ENCODE results near the gene HAUS8. TPM values are rescaled to one million over a fixed set of nuclear protein-coding genes. Genes with fewer than 3 reads are reported as not detected.

The HAUS8 gene
- total RNA-seq, 1 experiment from 2014 or later, result 30.6 TPM

DNA sequence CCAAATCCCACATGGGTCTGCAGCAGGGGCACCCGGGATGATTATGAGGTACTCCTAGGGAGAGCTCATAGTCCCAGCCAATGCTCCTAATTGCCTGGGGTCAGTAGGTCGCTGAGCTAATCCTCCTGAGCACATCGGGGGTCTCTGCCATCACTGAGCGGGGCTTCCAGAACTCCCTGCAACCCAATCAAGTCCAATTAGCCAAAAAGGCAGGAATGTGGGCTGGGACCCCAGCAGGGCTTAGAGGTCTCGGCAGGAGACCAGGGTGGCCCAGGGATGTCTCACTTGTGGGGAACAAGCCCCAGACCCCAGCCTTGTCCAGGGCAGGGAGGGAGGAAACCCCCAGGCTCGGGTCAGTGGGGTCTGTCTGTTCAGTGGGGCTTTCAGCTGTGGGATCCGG, 31.5 kb downstream of the HAUS8 start:
- Mint-ChIP-seq H3K4me3 (ENCODE audit: unreplicated experiment) (no peak overlapping the region), H3K36me3 (ENCODE audit: insufficient read depth, unreplicated experiment) (no peaks in the 10 kb centered on the region), H3K27me3 (ENCODE audit: insufficient read depth, unreplicated experiment) (peaks cover 5% of the 10 kb centered on the region), H3K4me1 (ENCODE audit: low read depth, unreplicated experiment) (no peaks in the 10 kb centered on the region), H3K27ac (ENCODE audit: unreplicated experiment) (no peak overlapping the region), H3K9me3 (ENCODE audit: unreplicated experiment) (no peaks in the 10 kb centered on the region)
- TF ChIP-seq, protein P1, sequence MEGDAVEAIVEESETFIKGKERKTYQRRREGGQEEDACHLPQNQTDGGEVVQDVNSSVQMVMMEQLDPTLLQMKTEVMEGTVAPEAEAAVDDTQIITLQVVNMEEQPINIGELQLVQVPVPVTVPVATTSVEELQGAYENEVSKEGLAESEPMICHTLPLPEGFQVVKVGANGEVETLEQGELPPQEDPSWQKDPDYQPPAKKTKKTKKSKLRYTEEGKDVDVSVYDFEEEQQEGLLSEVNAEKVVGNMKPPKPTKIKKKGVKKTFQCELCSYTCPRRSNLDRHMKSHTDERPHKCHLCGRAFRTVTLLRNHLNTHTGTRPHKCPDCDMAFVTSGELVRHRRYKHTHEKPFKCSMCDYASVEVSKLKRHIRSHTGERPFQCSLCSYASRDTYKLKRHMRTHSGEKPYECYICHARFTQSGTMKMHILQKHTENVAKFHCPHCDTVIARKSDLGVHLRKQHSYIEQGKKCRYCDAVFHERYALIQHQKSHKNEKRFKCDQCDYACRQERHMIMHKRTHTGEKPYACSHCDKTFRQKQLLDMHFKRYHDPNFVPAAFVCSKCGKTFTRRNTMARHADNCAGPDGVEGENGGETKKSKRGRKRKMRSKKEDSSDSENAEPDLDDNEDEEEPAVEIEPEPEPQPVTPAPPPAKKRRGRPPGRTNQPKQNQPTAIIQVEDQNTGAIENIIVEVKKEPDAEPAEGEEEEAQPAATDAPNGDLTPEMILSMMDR (IDR thresholded peaks at IDR 0.05; ENCODE audit: insufficient read depth in 1 of 2, low read depth in 1 of 2, low read length in 1 of 2, severe bottlenecking in 1 of 2, unreplicated experiment in 1 of 2), result no peak
- no peak for DNase-seq
- BruUV-seq (replicated peaks), result no TSS peak
- CTCF ChIA-PET, result no interaction called here
- Histone ChIP-seq H3K4me3 (ENCODE audit: low read depth, low read length) (no peak overlapping the region), H3K9me3 (no peaks in the 10 kb centered on the region), H3K27me3 (replicated peaks; ENCODE audit: control insufficient read depth, insufficient read depth, low read length) (no peaks in the 10 kb centered on the region), H3K36me3 (ENCODE audit: control insufficient read depth, insufficient read depth, low read length) (no peaks in the 10 kb centered on the region), H3K4me1 (no peaks in the 10 kb centered on the region)
- POLR2A ChIA-PET, result no interaction called here
- intact Hi-C loops (cut with micrococcal nuclease; ENCODE audit: unreplicated experiment), result no loop called here

- Mint-ChIP-seq H3K36me3 (ENCODE audit: insufficient read depth, unreplicated experiment) (no peaks in the 10 kb centered on the region), H3K4me1 (ENCODE audit: low read depth, unreplicated experiment) (no peaks in the 10 kb centered on the region), H3K9me3 (ENCODE audit: unreplicated experiment) (no peaks in the 10 kb centered on the region), H3K27ac (ENCODE audit: unreplicated experiment) (no peak overlapping the region), H3K27me3 (ENCODE audit: insufficient read depth, unreplicated experiment) (peaks cover 12% of the 10 kb centered on the region), H3K4me3 (ENCODE audit: unreplicated experiment) (no peak overlapping the region)
- H3K4me3 ChIP-seq (ENCODE audit: low read depth, low read length), result no peak overlapping the region
- H3K36me3 ChIP-seq (ENCODE audit: control insufficient read depth, insufficient read depth, low read length), result no peaks in the 10 kb centered on the region
- POLR2A ChIA-PET, result no interaction called here
- intact Hi-C loops (cut with micrococcal nuclease; ENCODE audit: unreplicated experiment), result no loop called here
- BruUV-seq (replicated peaks), result no TSS peak
- no peaks in the 10 kb centered on the region for H3K9me3 ChIP-seq
- H3K27me3 ChIP-seq (replicated peaks; ENCODE audit: control insufficient read depth, insufficient read depth, low read length), result no peaks in the 10 kb centered on the region
- CTCF ChIA-PET, result no interaction called here
- H3K4me1 ChIP-seq, result no peaks in the 10 kb centered on the region
- TF ChIP-seq, protein P1 (IDR thresholded peaks at IDR 0.05; ENCODE audit: insufficient read depth in 1 of 2, low read depth in 1 of 2, low read length in 1 of 2, severe bottlenecking in 1 of 2, unreplicated experiment in 1 of 2), result no peak
- no peak for DNase-seq
Measured at GRCh38 chr19:17041976-17042375, 33.3 kb downstream of the HAUS8 start.

GRCh38 chr19:17037966-17038500, 37.2 kb downstream of the HAUS8 start:
- BruUV-seq (replicated peaks), result no TSS peak
- CTCF ChIA-PET, result interaction anchor here (0.7 kb wide), 1 partner anchor 256 kb away, joined by 3 read pairs; no protein-coding TSS in a partner anchor
- H3K4me1 Mint-ChIP-seq (ENCODE audit: low read depth, unreplicated experiment), result no peaks in the 10 kb centered on the region
- no peaks in the 10 kb centered on the region for H3K4me1 ChIP-seq
- no peak overlapping the region for H3K27ac Mint-ChIP-seq (ENCODE audit: unreplicated experiment)
- no peak for DNase-seq
- no peaks in the 10 kb centered on the region for H3K36me3 Mint-ChIP-seq (ENCODE audit: insufficient read depth, unreplicated experiment)
- no peaks in the 10 kb centered on the region for H3K36me3 ChIP-seq (ENCODE audit: control insufficient read depth, insufficient read depth, low read length)
- peaks cover 15% of the 10 kb centered on the region for H3K27me3 Mint-ChIP-seq (ENCODE audit: insufficient read depth, unreplicated experiment)
- TF ChIP-seq, protein P1 (IDR thresholded peaks at IDR 0.05; ENCODE audit: insufficient read depth in 1 of 2, low read depth in 1 of 2, low read length in 1 of 2, severe bottlenecking in 1 of 2, unreplicated experiment in 1 of 2), result no peak
- intact Hi-C loops (cut with micrococcal nuclease; ENCODE audit: unreplicated experiment), result no loop called here
- H3K9me3 Mint-ChIP-seq (ENCODE audit: unreplicated experiment), result no peaks in the 10 kb centered on the region
- no peaks in the 10 kb centered on the region for H3K27me3 ChIP-seq (replicated peaks; ENCODE audit: control insufficient read depth, insufficient read depth, low read length)
- no peak overlapping the region for H3K4me3 Mint-ChIP-seq (ENCODE audit: unreplicated experiment)
- POLR2A ChIA-PET, result no interaction called here
- H3K4me3 ChIP-seq (ENCODE audit: low read depth, low read length), result no peak overlapping the region
- no peaks in the 10 kb centered on the region for H3K9me3 ChIP-seq
